C4-2B (cell line): ENCODE results near the gene CPSF7.

Experiments
- H3K27ac ChIP-seq: fragments of 450-650 bp; 2 replicates; pipeline ENCODE4 v1.5.1; 2017
- ZFX ChIP-seq: fragments of 450-650 bp; IDR thresholded peaks from 2 replicates; pipeline ENCODE4 v1.6.1; 2017
- TF ChIP-seq, protein P1 (sequence below): fragments of 450-650 bp; conservative IDR thresholded peaks from 2 replicates; pipeline ENCODE4 v1.5.1; 2017; ENCODE audit warnings: mild to moderate bottlenecking

The CPSF7 gene

DNA sequence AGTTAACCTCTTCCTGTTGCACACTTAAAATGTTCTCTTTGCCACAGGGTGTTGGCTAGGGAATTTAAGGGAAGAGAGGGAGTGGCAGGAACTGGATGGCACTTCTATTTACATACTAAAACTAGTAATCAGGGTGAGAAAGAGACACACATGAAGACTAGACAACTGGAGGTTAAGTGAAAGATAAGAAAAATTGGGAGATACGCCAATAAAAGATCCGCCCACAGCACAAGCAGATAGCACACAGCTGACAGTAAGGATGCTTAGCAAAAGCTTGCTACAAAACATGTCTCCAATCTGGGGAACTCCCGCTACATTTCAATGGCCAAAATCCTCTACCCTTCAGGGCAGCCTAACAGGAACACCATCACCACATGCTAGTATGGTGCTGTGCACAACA, 12.8 kb downstream of the CPSF7 start:
- H3K27ac ChIP-seq: no peak overlapping the region
- TF ChIP-seq, protein P1, sequence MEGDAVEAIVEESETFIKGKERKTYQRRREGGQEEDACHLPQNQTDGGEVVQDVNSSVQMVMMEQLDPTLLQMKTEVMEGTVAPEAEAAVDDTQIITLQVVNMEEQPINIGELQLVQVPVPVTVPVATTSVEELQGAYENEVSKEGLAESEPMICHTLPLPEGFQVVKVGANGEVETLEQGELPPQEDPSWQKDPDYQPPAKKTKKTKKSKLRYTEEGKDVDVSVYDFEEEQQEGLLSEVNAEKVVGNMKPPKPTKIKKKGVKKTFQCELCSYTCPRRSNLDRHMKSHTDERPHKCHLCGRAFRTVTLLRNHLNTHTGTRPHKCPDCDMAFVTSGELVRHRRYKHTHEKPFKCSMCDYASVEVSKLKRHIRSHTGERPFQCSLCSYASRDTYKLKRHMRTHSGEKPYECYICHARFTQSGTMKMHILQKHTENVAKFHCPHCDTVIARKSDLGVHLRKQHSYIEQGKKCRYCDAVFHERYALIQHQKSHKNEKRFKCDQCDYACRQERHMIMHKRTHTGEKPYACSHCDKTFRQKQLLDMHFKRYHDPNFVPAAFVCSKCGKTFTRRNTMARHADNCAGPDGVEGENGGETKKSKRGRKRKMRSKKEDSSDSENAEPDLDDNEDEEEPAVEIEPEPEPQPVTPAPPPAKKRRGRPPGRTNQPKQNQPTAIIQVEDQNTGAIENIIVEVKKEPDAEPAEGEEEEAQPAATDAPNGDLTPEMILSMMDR: no peak
- TF ChIP-seq ZFX: no peak

DNA sequence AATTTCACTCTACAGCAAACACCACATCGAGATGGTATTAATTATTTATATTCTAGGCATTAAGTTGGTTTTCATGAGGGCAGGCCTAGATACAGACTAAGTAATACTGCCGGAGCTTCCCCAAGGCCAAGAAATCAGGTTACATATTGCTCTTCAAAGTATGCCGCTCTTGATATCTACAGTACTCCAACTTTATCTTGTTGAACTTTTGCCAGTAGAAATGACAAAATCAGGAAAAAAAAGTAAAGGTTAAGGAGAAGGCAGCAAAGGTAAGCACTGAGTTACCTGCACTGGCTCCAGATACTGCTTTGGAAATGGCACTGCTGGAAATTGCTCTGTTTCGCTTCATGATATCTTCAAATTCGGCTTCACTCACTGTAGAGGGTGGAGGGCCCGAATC, 14.4 kb downstream of the CPSF7 start:
- no peak overlapping the region for H3K27ac ChIP-seq
- TF ChIP-seq ZFX: no peak
- TF ChIP-seq, protein P1: no peak

DNA sequence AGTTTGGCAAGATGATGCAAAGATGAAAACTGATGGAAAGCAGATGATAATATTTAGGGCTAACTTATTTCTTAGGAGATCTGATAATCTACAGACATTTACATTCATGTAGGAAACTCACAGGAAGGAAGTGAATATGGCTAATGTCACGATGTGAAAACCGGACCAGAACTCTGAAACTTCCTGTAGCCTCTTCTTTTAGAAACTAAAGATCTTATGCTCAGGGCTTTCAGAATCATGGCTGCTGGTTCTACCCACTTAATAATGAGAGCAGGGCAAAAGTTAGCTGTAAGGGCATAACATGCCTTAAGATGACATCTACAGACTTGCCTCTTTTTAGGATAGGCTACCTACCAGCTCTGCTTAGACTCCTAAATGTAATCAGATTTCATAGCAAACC, 15.2 kb downstream of the CPSF7 start:
- no peak overlapping the region for H3K27ac ChIP-seq
- TF ChIP-seq, protein P1: no peak
- TF ChIP-seq ZFX: no peak

DNA sequence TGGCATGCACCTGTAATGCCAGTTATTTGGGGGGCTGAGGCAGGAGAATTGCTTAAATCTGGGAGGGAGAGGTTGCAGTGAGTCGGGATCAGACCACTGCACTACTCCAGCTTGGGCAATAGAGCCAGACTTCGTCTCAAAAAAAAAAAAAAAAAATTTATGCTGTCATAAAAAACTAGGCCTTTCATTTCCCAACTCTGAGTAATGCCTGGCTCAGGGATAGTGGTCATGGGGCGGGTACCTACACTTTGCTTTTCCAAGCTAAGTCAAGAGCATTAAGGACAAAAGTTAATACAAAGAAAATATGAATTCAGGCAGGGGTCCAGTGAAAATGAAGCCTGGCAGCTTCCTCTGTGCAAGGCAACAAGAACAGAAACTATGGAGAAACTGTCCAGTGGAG, 16.3 kb downstream of the CPSF7 start:
- no peak overlapping the region for H3K27ac ChIP-seq
- no peak for TF ChIP-seq ZFX
- TF ChIP-seq, protein P1: no peak

DNA sequence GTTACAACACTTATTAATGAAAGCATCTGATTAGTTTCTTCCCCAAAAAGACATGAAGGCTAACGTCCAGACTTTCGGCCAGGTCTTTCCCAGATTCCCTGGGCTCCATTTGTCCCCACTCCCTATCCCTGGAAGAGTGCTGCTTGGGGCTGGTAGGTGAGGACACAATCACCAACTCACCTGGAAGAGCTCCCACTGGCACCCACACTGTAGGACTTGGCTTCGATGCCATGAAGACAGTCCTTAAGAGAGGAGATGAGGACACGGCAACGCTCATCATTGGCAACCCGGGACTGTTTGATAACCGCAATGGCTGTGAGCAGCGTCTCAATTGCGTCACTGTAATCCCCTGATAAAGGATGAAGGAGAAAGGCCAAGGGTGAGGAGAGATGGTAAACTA, 18.2 kb downstream of the CPSF7 start:
- TF ChIP-seq, protein P1: no peak
- no peak for TF ChIP-seq ZFX
- H3K27ac ChIP-seq: no peak overlapping the region

DNA sequence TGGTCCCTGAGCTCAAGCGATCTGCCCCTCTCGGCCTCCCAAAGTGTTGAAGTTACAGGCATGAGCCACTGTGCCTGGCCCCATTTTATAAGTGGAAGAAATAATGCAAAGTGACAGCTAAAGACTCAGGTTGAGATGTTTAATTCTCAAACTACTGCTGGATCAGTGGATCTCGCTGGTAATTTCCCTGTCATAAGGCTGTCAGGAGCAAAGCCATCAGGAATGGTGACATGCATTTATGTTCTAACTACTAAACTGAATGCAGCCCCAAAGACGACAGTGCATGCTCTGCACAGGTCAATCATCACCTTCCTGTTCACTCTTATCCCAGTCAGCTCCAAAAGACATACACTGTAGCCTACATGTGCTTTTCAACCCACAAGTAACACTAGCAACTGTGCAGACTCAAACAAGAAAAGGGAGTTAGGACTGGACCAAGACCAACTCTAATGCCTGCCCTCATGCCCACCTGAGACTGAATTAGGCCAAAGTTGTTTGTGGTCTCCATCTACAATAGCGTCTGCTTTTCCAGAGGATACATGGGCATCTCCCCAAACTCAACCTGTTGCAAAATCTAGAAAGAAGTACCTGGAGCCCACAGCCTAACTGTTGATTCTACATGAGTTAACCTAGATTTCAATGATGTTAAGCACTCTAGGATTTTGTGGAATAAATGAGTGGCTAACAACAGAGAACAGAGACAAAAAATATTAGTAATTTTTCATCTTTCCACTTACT, 22.6 kb downstream of the CPSF7 start:
- TF ChIP-seq, protein P1: no peak
- TF ChIP-seq ZFX: no peak
- H3K27ac ChIP-seq: no peak overlapping the region

DNA sequence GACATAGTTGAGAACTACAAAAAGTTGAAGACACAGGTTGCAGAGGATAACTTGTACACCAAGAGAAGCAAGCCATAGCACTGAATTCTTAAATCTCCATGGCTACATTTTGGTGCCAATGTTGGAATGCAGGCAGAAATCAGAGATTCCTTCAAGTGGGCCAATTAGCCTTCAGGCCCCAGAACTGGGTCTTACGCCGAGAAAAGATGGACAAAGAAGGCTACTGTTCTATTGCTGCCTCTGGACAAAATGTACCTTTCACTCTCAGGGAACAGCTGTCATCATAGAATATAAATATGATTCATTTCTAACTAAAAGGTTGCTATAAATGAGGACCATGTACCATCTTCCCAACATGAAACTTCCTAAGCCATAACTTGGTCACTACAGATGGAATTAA, 23.7 kb downstream of the CPSF7 start:
- no peak overlapping the region for H3K27ac ChIP-seq
- TF ChIP-seq ZFX: no peak
- TF ChIP-seq, protein P1: no peak
